Hepatocyte (in vitro differentiated cells): ENCODE measurements around the gene L3HYPDH. TPM values are rescaled to one million over a fixed set of nuclear protein-coding genes. Genes with fewer than 3 reads are reported as not detected.
A peak's percentile ranks its signal among the peaks of the same experiment; 100 is the strongest.

ENCODE experiments used
- DNase-seq: peaks from one replicate; pipeline ENCODE4 v3.0.0-alpha.2; 2016; ENCODE audit warnings: low spot score
- H2AFZ ChIP-seq: fragments of 200-600 bp; sonication (generic); 2 replicates; pipeline ENCODE4 v1.6.0; 2016; ENCODE audit warnings: antibody characterized with exemption, mild to moderate bottlenecking
- H3K27ac ChIP-seq: fragments of 200-600 bp; sonication (generic); 2 replicates; pipeline ENCODE4 v1.5.1; 2016; ENCODE audit warnings: mild to moderate bottlenecking
- H3K27me3 ChIP-seq: fragments of 200-600 bp; sonication (generic); 2 replicates; pipeline ENCODE4 v1.6.1; 2016
- H3K36me3 ChIP-seq: fragments of 200-600 bp; sonication (generic); replicated peaks from 2 replicates; pipeline ENCODE4 v1.5.1; 2016; ENCODE audit warnings: low read depth; ENCODE audit not compliant: insufficient read depth
- H3K4me1 ChIP-seq: fragments of 200-600 bp; sonication (generic); 2 replicates; pipeline ENCODE4 v1.5.1; 2016; ENCODE audit warnings: mild to moderate bottlenecking, moderate library complexity; ENCODE audit not compliant: insufficient read depth
- H3K4me2 ChIP-seq: fragments of 200-600 bp; sonication (generic); 2 replicates; pipeline ENCODE4 v1.6.0; 2016
- H3K4me3 ChIP-seq: fragments of 200-600 bp; sonication (generic); 2 replicates; pipeline ENCODE4 v1.5.1; 2016; ENCODE audit warnings: mild to moderate bottlenecking
- H3K79me2 ChIP-seq: fragments of 200-600 bp; sonication (generic); 2 replicates; pipeline ENCODE4 v1.6.0; 2017; ENCODE audit warnings: mild to moderate bottlenecking
- H3K9me2 ChIP-seq: fragments of 200-600 bp; sonication (generic); replicated peaks from 2 replicates; pipeline ENCODE4 v1.6.0; 2017; ENCODE audit warnings: mild to moderate bottlenecking; ENCODE audit not compliant: insufficient read depth
- H3K9me3 ChIP-seq: fragments of 200-600 bp; sonication (generic); 2 replicates; pipeline ENCODE4 v1.5.1; 2016; ENCODE audit warnings: low read depth, mild to moderate bottlenecking
- H4K20me1 ChIP-seq: fragments of 200-600 bp; sonication (generic); 2 replicates; pipeline ENCODE4 v1.6.0; 2016; ENCODE audit warnings: mild to moderate bottlenecking; ENCODE audit not compliant: insufficient read depth, poor library complexity, severe bottlenecking
- CTCF ChIP-seq: fragments of 200-600 bp; sonication (generic); IDR thresholded peaks from 2 replicates; pipeline ENCODE4 v1.5.1; 2016; ENCODE audit warnings: antibody characterized with exemption, mild to moderate bottlenecking; ENCODE audit not compliant: poor library complexity
- EZH2 ChIP-seq: fragments of 200-600 bp; sonication (generic); IDR thresholded peaks from 2 replicates; pipeline ENCODE4 v1.6.1; 2016; ENCODE audit warnings: antibody characterized with exemption, mild to moderate bottlenecking, borderline replicate concordance
- EZH2phosphoT487 ChIP-seq: fragments of 200-600 bp; sonication (generic); IDR thresholded peaks from one replicate; pipeline ENCODE4 v1.6.1; 2018; ENCODE audit warnings: antibody characterized with exemption, mild to moderate bottlenecking, low read depth, moderate library complexity; ENCODE audit not compliant: unreplicated experiment, severe bottlenecking
- WGBS: methylation state at CpG from one replicate; pipeline ENCODE4 v1.1.6; 2016; ENCODE audit warnings: low lambda C conversion rate; ENCODE audit errors: missing lambda C conversion rate; 5-methylcytosine and 5-hydroxymethylcytosine counted together
- polyA plus RNA-seq: library from polyadenylated mRNA; unstranded; fragments of >200 nt; fragmentation: Nextera tagmentation; extraction: Ambion mirVana; gene quantifications from 2 replicates; pipeline ENCODE4 v1.2.1, GENCODE V29; 2016
- total RNA-seq: library from RNA; depleted of rRNA; stranded (reverse); fragments of >200 nt; gene quantifications from 2 replicates; pipeline ENCODE4 v1.2.3, GENCODE V29; 2014

L3HYPDH gene
- total RNA-seq: 21.8 and 36.2 TPM in 2 replicates
- polyA plus RNA-seq: 20.3 and 39.2 TPM in 2 replicates

GRCh38 chr14:59483819-59484638, at the start of gene L3HYPDH, which contains the start of gene JKAMP:
TSS of gene L3HYPDH (minus strand) at chr14:59484408. CDS start at chr14:59484316, 92 bp downstream.
TSS of gene JKAMP (plus strand) at chr14:59484517. CDS start at chr14:59484590, 73 bp downstream.
- TF ChIP-seq CTCF (peak; percentile 68), EZH2phosphoT487 (no peak)
- Histone ChIP-seq H3K9me3 (no peaks in the 10 kb centered on the region), H3K27ac (peak within 1 kb of the TSS; percentile 92), H3K36me3 (no peaks in the 10 kb centered on the region), H2AFZ (peak within 1 kb of the TSS; percentile 70), H3K27me3 (no peaks in the 10 kb centered on the region), H3K4me3 (peak within 1 kb of the TSS; percentile 55), H3K9me2 (no peaks in the 10 kb centered on the region), H3K4me1 (peaks cover 34% of the 10 kb centered on the region), H3K4me2 (peak within 1 kb of the TSS; percentile 93), H4K20me1 (peaks cover 4% of the 10 kb centered on the region), H3K79me2 (peaks cover 61% of the 10 kb centered on the region)
- DNase-seq: peak; percentile 99
- WGBS: 1% methylated on average over 75 of the region's 92 CpGs

DNA sequence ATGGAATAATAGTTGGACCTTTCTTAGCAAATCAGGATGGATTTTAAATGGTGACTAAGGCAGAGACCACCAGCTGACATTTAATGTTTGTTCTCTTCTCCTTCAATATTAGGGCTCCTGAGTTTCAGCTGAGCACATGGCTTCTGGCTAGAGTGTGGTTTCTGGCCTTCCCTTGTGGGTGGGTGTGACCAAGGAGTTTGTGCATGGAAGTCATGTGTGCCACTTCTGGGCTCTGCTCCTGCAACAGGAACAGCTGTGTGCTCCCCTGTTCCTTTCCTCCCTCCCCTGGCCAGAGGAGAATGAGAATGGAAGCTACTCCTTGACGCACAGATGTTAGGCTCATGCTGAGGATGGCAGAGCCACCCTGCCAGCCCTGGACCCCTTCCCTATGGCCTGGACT, 48.2 kb upstream of the L3HYPDH start:
- no peaks in the 10 kb centered on the region for H3K27me3 ChIP-seq
- no peaks in the 10 kb centered on the region for H3K79me2 ChIP-seq
- H4K20me1 ChIP-seq: no peaks in the 10 kb centered on the region
- no peak for DNase-seq
- H2AFZ ChIP-seq: no peak overlapping the region
- 89% methylated on average over 1 of the region's 1 CpG for WGBS
- no peak for TF ChIP-seq EZH2
- TF ChIP-seq EZH2phosphoT487: no peak
- TF ChIP-seq CTCF: no peak
- no peak overlapping the region for H3K4me3 ChIP-seq
- no peaks in the 10 kb centered on the region for H3K36me3 ChIP-seq
- H3K4me2 ChIP-seq: no peak overlapping the region
- no peaks in the 10 kb centered on the region for H3K4me1 ChIP-seq
- H3K9me3 ChIP-seq: no peaks in the 10 kb centered on the region
- H3K9me2 ChIP-seq: no peaks in the 10 kb centered on the region
- H3K27ac ChIP-seq: no peak overlapping the region

GRCh38 chr14:59530349-59530748, 46.1 kb upstream of the L3HYPDH start:
- DNase-seq: no peak
- H4K20me1 ChIP-seq: no peaks in the 10 kb centered on the region
- H3K4me1 ChIP-seq: no peaks in the 10 kb centered on the region
- no peaks in the 10 kb centered on the region for H3K9me3 ChIP-seq
- H3K4me2 ChIP-seq: no peak overlapping the region
- H3K79me2 ChIP-seq: no peaks in the 10 kb centered on the region
- H2AFZ ChIP-seq: no peak overlapping the region
- H3K9me2 ChIP-seq: no peaks in the 10 kb centered on the region
- H3K4me3 ChIP-seq: no peak overlapping the region
- H3K27me3 ChIP-seq: no peaks in the 10 kb centered on the region
- H3K36me3 ChIP-seq: no peaks in the 10 kb centered on the region
- TF ChIP-seq CTCF: no peak
- no peak for TF ChIP-seq EZH2phosphoT487
- no peak for TF ChIP-seq EZH2
- H3K27ac ChIP-seq: no peak overlapping the region
